ENCODE measurements around the gene IFNL1.

- TF ChIP-seq REST (IDR thresholded peaks at IDR 0.05) (no peak), RAD21 (conservative IDR thresholded peaks at IDR 0.05 in 1 of 2, IDR thresholded peaks at IDR 0.05 in 1 of 2) (no peak), SREBF2 (IDR thresholded peaks at IDR 0.05) (no peak), EP300 (IDR thresholded peaks at IDR 0.05) (no peak), CTCF (IDR thresholded peaks at IDR 0.05) (no peak)
Observed at GRCh38 chr19:39275578-39275977, 20.6 kb upstream of the IFNL1 start.
